ENCODE results near the gene CYSRT1.

CYSRT1 gene

DNA sequence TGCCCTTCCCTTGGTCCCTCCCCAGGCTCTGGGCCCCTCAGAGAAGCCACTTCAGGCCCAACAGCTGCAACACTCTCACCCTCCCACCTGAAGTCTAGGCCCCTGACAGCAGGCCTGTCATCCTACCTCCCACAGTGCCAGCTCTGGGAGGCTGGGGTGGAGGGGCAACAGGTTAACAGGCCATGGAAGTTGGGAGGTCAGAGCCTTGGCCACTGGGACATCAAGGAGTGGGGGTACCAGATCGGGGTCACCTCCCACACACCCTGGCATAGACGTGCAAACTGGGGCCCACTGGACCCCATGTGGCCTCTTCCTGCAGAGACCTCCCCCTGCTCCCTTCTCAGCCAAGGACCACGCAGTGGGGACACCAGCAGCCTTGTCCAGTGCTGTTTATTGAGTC is 33.7 kb upstream of the CYSRT1 start:
- H3K4me3 ChIP-seq (ENCODE audit: low read length), result no peak overlapping the region
- no CpG with 5 or more reads among the region's 3 CpGs for WGBS (ENCODE audit: insufficient coverage, insufficient read length)
- H3K27me3 ChIP-seq (ENCODE audit: control insufficient read depth, insufficient read depth, low read length), result no peaks in the 10 kb centered on the region
- no peak overlapping the region for H3K27ac ChIP-seq (ENCODE audit: low read length)
- H3K4me1 ChIP-seq (ENCODE audit: control insufficient read depth, insufficient read depth, low read length), result peaks cover 7% of the 10 kb centered on the region
- DNase-seq (ENCODE audit: low read depth, low spot score), result no peak
- 0 out of 2 replicates have a peak, but pooled peaks cover 3% of the 10 kb centered on the region for H3K36me3 ChIP-seq (ENCODE audit: control insufficient read depth, insufficient read depth, low read length)
- H3K9me3 ChIP-seq (ENCODE audit: control insufficient read depth, insufficient read depth, low read length), result no peaks in the 10 kb centered on the region

DNA sequence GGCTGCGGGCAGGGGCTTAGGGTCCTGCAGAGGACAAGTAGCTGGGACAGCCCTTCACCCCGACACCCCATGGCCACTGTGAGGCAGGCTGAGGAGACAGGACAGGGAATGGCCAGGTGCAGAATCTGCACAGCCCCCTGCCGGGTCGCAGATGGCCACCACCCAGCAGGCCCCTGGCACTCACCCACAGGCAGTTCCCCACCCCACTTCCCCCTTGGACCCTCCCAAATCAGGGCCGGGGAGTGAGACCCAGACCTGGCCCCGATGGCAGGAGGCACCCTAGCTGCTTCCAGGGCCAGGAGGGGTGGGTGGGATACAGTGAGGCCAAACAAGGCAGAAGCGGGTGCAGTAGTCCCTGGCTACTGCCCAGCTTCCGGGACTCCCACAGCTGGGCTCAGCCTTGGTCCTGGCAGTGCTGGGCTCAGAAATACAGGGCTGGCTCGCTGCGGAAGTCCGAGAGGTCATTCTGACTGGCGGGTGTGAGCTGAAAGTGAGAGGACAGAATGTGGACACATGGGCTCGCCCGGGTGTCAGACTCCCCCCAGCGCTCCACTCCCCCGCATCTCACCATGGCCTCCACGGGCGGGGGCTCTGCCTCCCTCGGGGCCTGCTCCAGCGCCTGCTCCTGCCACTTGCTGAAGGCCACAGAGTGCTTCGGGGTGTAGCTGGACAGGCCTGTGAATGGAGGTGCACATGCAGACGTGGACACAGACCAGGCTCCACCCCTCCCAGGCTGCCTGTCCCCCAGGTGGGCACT is 33.1 kb upstream of the CYSRT1 start:
- H3K27me3 ChIP-seq (ENCODE audit: control insufficient read depth, insufficient read depth, low read length), result no peaks in the 10 kb centered on the region
- no peaks in the 10 kb centered on the region for H3K9me3 ChIP-seq (ENCODE audit: control insufficient read depth, insufficient read depth, low read length)
- no peak overlapping the region for H3K4me3 ChIP-seq (ENCODE audit: low read length)
- no peak overlapping the region for H3K27ac ChIP-seq (ENCODE audit: low read length)
- no peak for DNase-seq (ENCODE audit: low read depth, low spot score)
- peaks cover 7% of the 10 kb centered on the region for H3K4me1 ChIP-seq (ENCODE audit: control insufficient read depth, insufficient read depth, low read length)
- peaks cover 5% of the 10 kb centered on the region; the same call in 1 of the 2 replicates for H3K36me3 ChIP-seq (ENCODE audit: control insufficient read depth, insufficient read depth, low read length)
- WGBS (ENCODE audit: insufficient coverage, insufficient read length), result no CpG with 5 or more reads among the region's 22 CpGs

DNA sequence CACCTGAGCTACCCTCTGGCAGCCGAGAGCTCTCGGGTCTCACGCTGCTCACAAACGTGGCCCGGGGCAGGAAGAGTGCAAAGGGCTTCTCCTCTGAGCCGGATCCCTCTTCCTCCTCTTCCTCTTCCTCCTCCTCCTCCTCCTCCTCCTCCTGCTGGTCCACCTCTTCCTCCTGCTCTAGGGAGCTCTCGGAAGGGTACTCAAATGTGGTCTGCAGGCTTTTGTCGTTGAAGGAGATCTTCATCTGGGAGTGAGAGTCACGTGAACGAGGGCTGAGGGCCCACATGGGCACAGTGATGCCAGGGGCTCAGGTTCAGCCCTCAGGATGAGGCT is 32.6 kb upstream of the CYSRT1 start:
- peaks cover 5% of the 10 kb centered on the region; the same call in 1 of the 2 replicates for H3K36me3 ChIP-seq (ENCODE audit: control insufficient read depth, insufficient read depth, low read length)
- no peak overlapping the region for H3K27ac ChIP-seq (ENCODE audit: low read length)

DNA sequence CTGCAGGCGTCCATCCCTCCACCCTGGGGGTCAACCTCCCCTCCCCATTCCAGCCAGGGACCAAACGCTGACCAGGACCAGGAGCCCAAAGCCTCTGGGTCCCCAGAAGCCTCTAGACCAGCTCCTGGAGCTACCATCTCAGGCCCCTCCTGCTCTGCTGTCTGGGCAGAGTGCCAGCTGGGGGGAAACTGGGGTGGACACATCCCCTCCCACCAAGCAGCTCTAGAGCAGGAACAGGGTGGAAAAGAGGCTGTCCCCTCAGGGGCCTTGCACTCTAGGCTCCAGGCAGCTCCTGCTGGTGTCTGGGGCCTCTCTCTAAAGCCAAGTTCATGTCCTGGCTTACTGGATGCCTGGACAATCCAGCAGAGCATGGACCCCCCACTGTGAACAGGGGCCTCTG is 32.1 kb upstream of the CYSRT1 start:
- H3K27me3 ChIP-seq (ENCODE audit: control insufficient read depth, insufficient read depth, low read length), result no peaks in the 10 kb centered on the region
- no peak overlapping the region for H3K27ac ChIP-seq (ENCODE audit: low read length)
- DNase-seq (ENCODE audit: low read depth, low spot score), result no peak

More for the DNA sequence above, 32.6 kb upstream of the CYSRT1 start:
- H3K4me3 ChIP-seq (ENCODE audit: low read length), result no peak overlapping the region
- H3K9me3 ChIP-seq (ENCODE audit: control insufficient read depth, insufficient read depth, low read length), result no peaks in the 10 kb centered on the region
- no peaks in the 10 kb centered on the region for H3K27me3 ChIP-seq (ENCODE audit: control insufficient read depth, insufficient read depth, low read length)
- H3K4me1 ChIP-seq (ENCODE audit: control insufficient read depth, insufficient read depth, low read length), result peaks cover 7% of the 10 kb centered on the region
- DNase-seq (ENCODE audit: low read depth, low spot score), result no peak
- no CpG with 5 or more reads among the region's 10 CpGs for WGBS (ENCODE audit: insufficient coverage, insufficient read length)

DNA sequence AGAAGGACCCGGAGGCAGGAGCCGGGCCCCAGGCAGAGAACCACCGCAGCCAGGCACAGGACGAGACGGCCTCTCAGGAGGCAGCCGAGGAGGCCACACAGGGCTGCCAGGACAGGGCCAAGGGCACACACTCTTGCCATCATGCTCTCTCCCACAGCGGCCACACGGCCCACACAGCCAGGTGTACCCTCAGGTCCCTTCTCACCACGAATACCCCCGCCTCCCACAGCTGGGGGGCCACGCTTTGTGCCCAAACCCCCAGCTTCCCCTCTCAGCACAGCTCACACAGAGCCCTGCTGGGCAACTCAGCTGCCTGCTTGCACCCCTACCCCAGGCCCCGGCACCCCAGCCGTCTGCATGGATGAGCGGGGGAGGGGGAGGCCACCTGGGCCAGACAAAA is 31.2 kb upstream of the CYSRT1 start:
- Histone ChIP-seq H3K27me3 (ENCODE audit: control insufficient read depth, insufficient read depth, low read length) (no peaks in the 10 kb centered on the region), H3K9me3 (ENCODE audit: control insufficient read depth, insufficient read depth, low read length) (no peaks in the 10 kb centered on the region), H3K27ac (ENCODE audit: low read length) (no peak overlapping the region), H3K36me3 (ENCODE audit: control insufficient read depth, insufficient read depth, low read length) (peaks cover 5% of the 10 kb centered on the region; the same call in 1 of the 2 replicates), H3K4me1 (ENCODE audit: control insufficient read depth, insufficient read depth, low read length) (peaks cover 10% of the 10 kb centered on the region), H3K4me3 (ENCODE audit: low read length) (no peak overlapping the region)
- DNase-seq (ENCODE audit: low read depth, low spot score), result no peak
- WGBS (ENCODE audit: insufficient coverage, insufficient read length), result no CpG with 5 or more reads among the region's 14 CpGs

More for the DNA sequence above, 32.1 kb upstream of the CYSRT1 start:
- no peaks in the 10 kb centered on the region for H3K9me3 ChIP-seq (ENCODE audit: control insufficient read depth, insufficient read depth, low read length)
- no peak overlapping the region for H3K4me3 ChIP-seq (ENCODE audit: low read length)
- no CpG with 5 or more reads among the region's 2 CpGs for WGBS (ENCODE audit: insufficient coverage, insufficient read length)
- peaks cover 5% of the 10 kb centered on the region; the same call in 1 of the 2 replicates for H3K36me3 ChIP-seq (ENCODE audit: control insufficient read depth, insufficient read depth, low read length)
- H3K4me1 ChIP-seq (ENCODE audit: control insufficient read depth, insufficient read depth, low read length), result peaks cover 7% of the 10 kb centered on the region

DNA sequence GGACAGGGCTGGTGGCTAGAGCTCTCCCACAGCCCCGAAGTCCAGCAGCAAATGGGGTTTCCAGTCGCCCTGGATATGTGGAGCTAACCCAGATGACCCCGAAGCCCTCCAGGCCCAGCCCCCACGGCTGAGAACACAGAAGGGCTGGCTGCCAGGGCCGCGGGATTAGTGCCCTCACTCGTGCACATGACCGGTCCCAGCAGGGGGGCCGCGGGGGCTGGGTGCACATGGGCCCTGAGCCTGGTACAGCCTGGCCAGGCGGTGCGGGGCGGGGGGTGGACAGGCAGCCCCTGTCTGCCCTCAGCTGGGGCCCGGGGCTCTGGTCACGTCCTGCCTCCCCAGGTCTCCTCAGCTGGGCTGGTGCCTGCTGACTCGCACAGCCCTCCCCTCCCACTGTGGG is 30.6 kb upstream of the CYSRT1 start:
- H3K27me3 ChIP-seq (ENCODE audit: control insufficient read depth, insufficient read depth, low read length), result no peaks in the 10 kb centered on the region
- H3K4me3 ChIP-seq (ENCODE audit: low read length), result no peak overlapping the region
- H3K4me1 ChIP-seq (ENCODE audit: control insufficient read depth, insufficient read depth, low read length), result peaks cover 13% of the 10 kb centered on the region
- no CpG with 5 or more reads among the region's 16 CpGs for WGBS (ENCODE audit: insufficient coverage, insufficient read length)
- H3K9me3 ChIP-seq (ENCODE audit: control insufficient read depth, insufficient read depth, low read length), result no peaks in the 10 kb centered on the region
- H3K36me3 ChIP-seq (ENCODE audit: control insufficient read depth, insufficient read depth, low read length), result peaks cover 5% of the 10 kb centered on the region; the same call in 1 of the 2 replicates
- H3K27ac ChIP-seq (ENCODE audit: low read length), result no peak overlapping the region
- no peak for DNase-seq (ENCODE audit: low read depth, low spot score)

DNA sequence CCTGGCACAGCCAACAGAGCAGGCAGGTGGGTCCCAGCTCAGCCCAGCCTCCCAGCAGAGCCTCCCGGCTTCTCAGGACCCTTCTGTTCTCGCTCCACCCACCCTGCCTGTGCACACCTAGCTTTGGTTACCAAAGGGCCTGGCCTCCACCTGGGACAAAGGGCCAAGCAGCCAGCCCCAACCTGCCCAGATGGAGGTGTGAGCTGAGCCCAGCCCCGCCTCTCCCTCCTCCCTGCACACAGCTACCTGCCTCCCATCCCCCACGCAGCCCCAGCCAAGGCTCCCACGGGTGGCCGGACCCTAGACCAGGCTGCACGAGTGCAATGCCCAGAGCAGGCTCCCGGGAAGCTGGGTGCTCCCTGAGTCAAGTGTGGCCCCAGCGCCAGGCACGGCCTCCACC is 30.1 kb upstream of the CYSRT1 start:
- H3K9me3 ChIP-seq (ENCODE audit: control insufficient read depth, insufficient read depth, low read length), result no peaks in the 10 kb centered on the region
- WGBS (ENCODE audit: insufficient coverage, insufficient read length), result no CpG with 5 or more reads among the region's 10 CpGs
- no peaks in the 10 kb centered on the region for H3K27me3 ChIP-seq (ENCODE audit: control insufficient read depth, insufficient read depth, low read length)
- no peak overlapping the region for H3K4me3 ChIP-seq (ENCODE audit: low read length)
- DNase-seq (ENCODE audit: low read depth, low spot score), result no peak
- H3K36me3 ChIP-seq (ENCODE audit: control insufficient read depth, insufficient read depth, low read length), result peaks cover 5% of the 10 kb centered on the region; the same call in 1 of the 2 replicates
- H3K4me1 ChIP-seq (ENCODE audit: control insufficient read depth, insufficient read depth, low read length), result peaks cover 8% of the 10 kb centered on the region
- H3K27ac ChIP-seq (ENCODE audit: low read length), result no peak overlapping the region

DNA sequence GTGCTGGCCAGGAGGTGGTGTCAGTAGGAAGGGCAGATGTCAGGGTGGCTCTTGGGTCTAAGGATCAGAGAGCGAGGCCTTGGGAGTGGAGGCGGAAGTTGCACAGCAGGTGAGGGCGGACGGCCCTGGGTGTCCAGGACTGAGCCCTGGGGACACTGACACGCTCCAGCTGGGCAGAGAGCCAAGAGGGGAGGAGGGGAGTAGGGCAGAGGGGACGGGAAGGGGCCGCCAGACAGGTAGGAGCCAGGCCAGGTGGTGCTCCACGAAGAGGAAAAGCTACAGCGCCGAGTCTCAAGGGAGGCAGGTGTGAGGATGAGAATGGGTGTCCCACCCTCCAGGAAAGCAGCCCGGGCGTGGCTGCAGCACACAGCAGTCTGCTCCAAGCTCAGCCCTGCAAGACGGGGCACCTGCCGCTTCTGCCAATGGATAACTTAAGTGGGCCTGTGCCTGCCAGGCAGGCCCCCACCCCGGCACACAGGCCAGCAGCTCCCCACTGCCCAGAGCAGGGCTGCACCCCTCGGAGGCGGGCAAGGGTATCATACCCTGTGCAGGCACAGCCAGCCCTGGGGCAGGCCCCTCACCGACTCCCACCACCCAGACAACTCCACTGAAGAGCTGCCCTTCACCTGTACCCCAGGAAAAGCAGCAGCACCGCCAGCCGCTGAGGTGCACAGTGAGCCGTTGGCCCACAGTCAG is 29.3 kb upstream of the CYSRT1 start:
- Histone ChIP-seq H3K4me1 (ENCODE audit: control insufficient read depth, insufficient read depth, low read length) (peaks cover 8% of the 10 kb centered on the region), H3K4me3 (ENCODE audit: low read length) (no peak overlapping the region), H3K36me3 (ENCODE audit: control insufficient read depth, insufficient read depth, low read length) (peaks cover 5% of the 10 kb centered on the region; the same call in 1 of the 2 replicates), H3K27me3 (ENCODE audit: control insufficient read depth, insufficient read depth, low read length) (no peaks in the 10 kb centered on the region), H3K9me3 (ENCODE audit: control insufficient read depth, insufficient read depth, low read length) (no peaks in the 10 kb centered on the region), H3K27ac (ENCODE audit: low read length) (no peak overlapping the region)
- no CpG with 5 or more reads among the region's 21 CpGs for WGBS (ENCODE audit: insufficient coverage, insufficient read length)
- no peak for DNase-seq (ENCODE audit: low read depth, low spot score)

DNA sequence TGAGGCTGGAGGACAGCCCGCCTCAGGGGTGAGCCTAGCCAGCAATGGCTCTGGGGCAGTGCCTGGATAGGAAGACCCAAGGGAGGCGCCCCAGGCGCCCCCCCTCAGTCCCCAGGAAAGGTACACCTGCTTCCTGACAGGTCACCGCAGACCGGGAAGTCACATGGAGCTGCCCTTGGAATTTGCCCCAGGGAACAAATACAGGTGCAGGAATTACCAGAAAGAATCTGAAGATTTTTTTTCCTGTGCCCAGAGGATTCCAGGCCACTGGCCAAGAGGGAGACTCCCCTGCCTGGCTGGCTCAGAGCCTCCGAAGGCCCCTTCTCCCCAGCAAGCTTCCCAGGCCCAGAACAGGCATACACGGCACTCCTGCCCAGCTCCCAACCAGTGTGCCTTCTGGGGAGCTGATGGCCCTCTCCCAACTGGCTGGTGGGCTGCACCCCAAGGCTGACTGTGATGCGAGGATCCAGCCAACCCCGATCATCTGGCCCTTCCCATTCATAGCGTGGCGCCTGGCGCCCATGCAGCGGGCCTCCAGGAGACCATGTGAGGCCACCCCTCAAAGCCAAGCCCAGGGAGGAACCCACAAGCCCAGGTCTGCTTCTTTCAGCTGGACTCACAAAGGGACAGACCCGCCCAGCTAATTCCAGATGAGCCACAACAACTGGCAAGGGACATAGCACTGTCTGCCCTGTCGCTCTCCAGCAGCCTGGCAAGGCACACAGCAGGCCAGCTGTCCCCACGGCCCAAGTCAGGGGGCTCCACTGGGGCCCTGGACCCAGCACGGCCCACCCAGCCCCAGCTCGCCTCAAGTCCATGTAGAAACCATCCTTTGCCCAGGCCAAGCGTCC is 26.7 kb upstream of the CYSRT1 start:
- Histone ChIP-seq H3K9me3 (ENCODE audit: control insufficient read depth, insufficient read depth, low read length) (no peaks in the 10 kb centered on the region), H3K27ac (ENCODE audit: low read length) (no peak overlapping the region), H3K4me3 (ENCODE audit: low read length) (no peak overlapping the region), H3K36me3 (ENCODE audit: control insufficient read depth, insufficient read depth, low read length) (peaks cover 3% of the 10 kb centered on the region; the same call in 1 of the 2 replicates), H3K4me1 (ENCODE audit: control insufficient read depth, insufficient read depth, low read length) (peaks cover 10% of the 10 kb centered on the region), H3K27me3 (ENCODE audit: control insufficient read depth, insufficient read depth, low read length) (no peaks in the 10 kb centered on the region)
- WGBS (ENCODE audit: insufficient coverage, insufficient read length), result no CpG with 5 or more reads among the region's 19 CpGs
- no peak for DNase-seq (ENCODE audit: low read depth, low spot score)

DNA sequence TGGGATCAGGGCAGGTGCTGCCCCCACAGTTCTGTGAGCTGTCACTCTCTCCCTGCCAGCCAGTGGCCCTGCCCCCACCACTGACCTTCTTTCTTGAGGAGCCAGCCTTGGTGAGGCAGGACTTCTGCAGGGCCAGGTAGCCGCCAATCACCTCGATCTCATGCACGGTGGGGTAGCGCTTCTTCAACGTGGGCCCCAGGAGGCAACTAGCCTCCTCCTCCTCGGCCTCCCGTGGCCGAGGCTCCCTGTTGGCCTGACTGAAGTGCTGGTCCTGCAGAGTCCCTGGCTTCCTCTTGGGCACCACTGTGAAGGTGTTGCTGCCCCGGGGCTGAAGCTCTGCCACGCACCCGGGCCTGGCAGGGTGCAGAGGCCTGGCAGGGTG is 26.1 kb upstream of the CYSRT1 start:
- H3K36me3 ChIP-seq (ENCODE audit: control insufficient read depth, insufficient read depth, low read length), result peaks cover 3% of the 10 kb centered on the region; the same call in 1 of the 2 replicates
- H3K9me3 ChIP-seq (ENCODE audit: control insufficient read depth, insufficient read depth, low read length), result no peaks in the 10 kb centered on the region
- no peaks in the 10 kb centered on the region for H3K27me3 ChIP-seq (ENCODE audit: control insufficient read depth, insufficient read depth, low read length)
- WGBS (ENCODE audit: insufficient coverage, insufficient read length), result no CpG with 5 or more reads among the region's 11 CpGs
- no peak for DNase-seq (ENCODE audit: low read depth, low spot score)
- H3K4me1 ChIP-seq (ENCODE audit: control insufficient read depth, insufficient read depth, low read length), result peaks cover 10% of the 10 kb centered on the region
- no peak overlapping the region for H3K4me3 ChIP-seq (ENCODE audit: low read length)
- no peak overlapping the region for H3K27ac ChIP-seq (ENCODE audit: low read length)

All from iPS DF 6.9 (cell line).